Loucy (cell line): ENCODE results near the gene NGEF.

Experiments used
- H2AFZ ChIP-seq: fragments of 200-600 bp; sonication (generic); 2 replicates; pipeline ENCODE4 v1.6.0; 2016; ENCODE audit warnings: antibody characterized with exemption, mild to moderate bottlenecking, low read length, moderate library complexity
- H3F3A ChIP-seq: fragments of 200-600 bp; 2 replicates; pipeline ENCODE4 v1.6.0; 2016; ENCODE audit warnings: antibody characterized with exemption, low read depth, mild to moderate bottlenecking
- H3K27me3 ChIP-seq: fragments of 200-600 bp; sonication (generic); 2 replicates; pipeline ENCODE4 v1.6.1; 2014; ENCODE audit warnings: low read length, mild to moderate bottlenecking; ENCODE audit not compliant: insufficient read depth, poor library complexity, severe bottlenecking
- H3K36me3 ChIP-seq: fragments of 200-600 bp; sonication (generic); 2 replicates; pipeline ENCODE4 v1.6.1; 2016; ENCODE audit warnings: low read length; ENCODE audit not compliant: insufficient read depth
- H3K4me1 ChIP-seq: fragments of 200-600 bp; sonication (generic); 2 replicates; pipeline ENCODE4 v1.5.1; 2014; ENCODE audit warnings: low read length, mild to moderate bottlenecking; ENCODE audit not compliant: insufficient read depth, poor library complexity, severe bottlenecking
- H3K4me2 ChIP-seq: fragments of 200-600 bp; sonication (generic); 2 replicates; pipeline ENCODE4 v1.6.0; 2014; ENCODE audit warnings: antibody characterized with exemption, low read length, low read depth, mild to moderate bottlenecking; ENCODE audit not compliant: poor library complexity, severe bottlenecking
- H3K4me3 ChIP-seq: fragments of 200-600 bp; sonication (generic); 2 replicates; pipeline ENCODE4 v1.5.1; 2014; ENCODE audit warnings: low read length, mild to moderate bottlenecking, mixed read lengths; ENCODE audit not compliant: poor library complexity, severe bottlenecking
- H3K79me2 ChIP-seq: fragments of 200-600 bp; sonication (generic); 2 replicates; pipeline ENCODE4 v1.6.1; 2014; ENCODE audit warnings: low read length; ENCODE audit not compliant: insufficient read depth
- H3K9ac ChIP-seq: fragments of 200-600 bp; sonication (generic); 2 replicates; pipeline ENCODE4 v1.6.0; 2014; ENCODE audit warnings: mild to moderate bottlenecking, low read depth, low read length, moderate library complexity; ENCODE audit not compliant: poor library complexity, severe bottlenecking
- H3K9me2 ChIP-seq: fragments of 200-600 bp; sonication (generic); replicated peaks from 2 replicates; pipeline ENCODE4 v1.6.1; 2016; ENCODE audit warnings: low read depth, low read length, mixed read lengths
- H3K9me3 ChIP-seq: fragments of 200-600 bp; sonication (generic); 2 replicates; pipeline ENCODE4 v1.6.1; 2014; ENCODE audit warnings: mild to moderate bottlenecking, antibody characterized with exemption, low read length, low read depth; ENCODE audit not compliant: insufficient read depth
- H4K20me1 ChIP-seq: fragments of 200-600 bp; sonication (generic); 2 replicates; pipeline ENCODE4 v1.6.0; 2014; ENCODE audit warnings: antibody characterized with exemption, low read length, mild to moderate bottlenecking; ENCODE audit not compliant: insufficient read depth, poor library complexity, severe bottlenecking
- EZH2phosphoT487 ChIP-seq: fragments of 200-600 bp; IDR thresholded peaks from 2 replicates; pipeline ENCODE4 v1.6.1; 2018; ENCODE audit warnings: antibody characterized with exemption, mild to moderate bottlenecking, moderate library complexity, borderline replicate concordance
- TF ChIP-seq, protein P1 (sequence below): fragments of 200-600 bp; sonication (generic); conservative IDR thresholded peaks from 2 replicates; pipeline ENCODE4 v1.5.1; 2014; ENCODE audit warnings: mild to moderate bottlenecking, antibody characterized with exemption, low read length

Gene NGEF

DNA sequence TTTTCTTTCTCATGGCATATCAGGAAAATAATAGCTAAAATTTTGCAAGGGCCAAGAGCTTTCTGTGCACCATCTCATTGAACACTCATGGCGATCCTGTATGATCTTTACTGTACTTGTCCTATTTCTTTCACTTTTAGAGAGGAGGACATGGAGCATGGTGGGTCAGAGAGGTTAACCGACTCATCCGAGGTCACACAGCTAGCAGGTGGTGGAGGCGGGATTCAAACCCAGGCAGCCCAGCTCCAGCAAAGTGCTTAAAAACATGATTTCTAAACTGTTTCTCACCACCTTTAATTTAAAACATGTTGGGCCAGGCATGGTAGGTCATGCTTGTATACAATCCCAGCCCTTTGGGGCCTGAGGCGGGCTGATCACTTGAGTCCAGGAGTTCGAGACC, 6.4 kb downstream of the NGEF start:
- H3K4me3 ChIP-seq = no peak overlapping the region
- H3K36me3 ChIP-seq = no peaks in the 10 kb centered on the region
- no peak overlapping the region for H3K4me2 ChIP-seq
- H3K79me2 ChIP-seq = no peaks in the 10 kb centered on the region
- H3K27me3 ChIP-seq = no peaks in the 10 kb centered on the region
- H4K20me1 ChIP-seq = no peaks in the 10 kb centered on the region
- H3K9me3 ChIP-seq = no peaks in the 10 kb centered on the region
- no peaks in the 10 kb centered on the region for H3F3A ChIP-seq
- H3K9me2 ChIP-seq = no peaks in the 10 kb centered on the region
- no peak for TF ChIP-seq EZH2phosphoT487
- TF ChIP-seq, protein P1, sequence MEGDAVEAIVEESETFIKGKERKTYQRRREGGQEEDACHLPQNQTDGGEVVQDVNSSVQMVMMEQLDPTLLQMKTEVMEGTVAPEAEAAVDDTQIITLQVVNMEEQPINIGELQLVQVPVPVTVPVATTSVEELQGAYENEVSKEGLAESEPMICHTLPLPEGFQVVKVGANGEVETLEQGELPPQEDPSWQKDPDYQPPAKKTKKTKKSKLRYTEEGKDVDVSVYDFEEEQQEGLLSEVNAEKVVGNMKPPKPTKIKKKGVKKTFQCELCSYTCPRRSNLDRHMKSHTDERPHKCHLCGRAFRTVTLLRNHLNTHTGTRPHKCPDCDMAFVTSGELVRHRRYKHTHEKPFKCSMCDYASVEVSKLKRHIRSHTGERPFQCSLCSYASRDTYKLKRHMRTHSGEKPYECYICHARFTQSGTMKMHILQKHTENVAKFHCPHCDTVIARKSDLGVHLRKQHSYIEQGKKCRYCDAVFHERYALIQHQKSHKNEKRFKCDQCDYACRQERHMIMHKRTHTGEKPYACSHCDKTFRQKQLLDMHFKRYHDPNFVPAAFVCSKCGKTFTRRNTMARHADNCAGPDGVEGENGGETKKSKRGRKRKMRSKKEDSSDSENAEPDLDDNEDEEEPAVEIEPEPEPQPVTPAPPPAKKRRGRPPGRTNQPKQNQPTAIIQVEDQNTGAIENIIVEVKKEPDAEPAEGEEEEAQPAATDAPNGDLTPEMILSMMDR = no peak
- H3K4me1 ChIP-seq = no peaks in the 10 kb centered on the region
- no peak overlapping the region for H3K9ac ChIP-seq
- H2AFZ ChIP-seq = no peak overlapping the region

DNA sequence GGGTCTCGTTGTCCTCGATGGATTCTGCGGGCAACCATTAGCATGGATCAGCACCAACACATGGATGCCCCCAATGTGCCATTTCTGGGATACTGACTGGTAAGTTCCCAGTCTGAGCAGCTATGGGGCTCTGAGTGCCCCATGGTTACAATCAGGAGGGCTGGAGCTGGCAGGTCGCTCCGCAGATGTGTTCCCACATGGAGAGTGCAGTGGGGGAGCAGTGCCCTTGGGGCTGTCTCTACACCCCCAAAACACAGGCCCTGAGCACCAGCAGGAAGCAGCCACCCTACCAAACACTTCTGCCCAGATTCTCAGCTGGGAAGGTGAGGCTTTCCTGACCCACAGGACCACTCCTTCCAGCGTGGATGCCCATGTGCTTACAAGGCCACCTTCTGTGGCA, 8.0 kb downstream of the NGEF start:
- no peaks in the 10 kb centered on the region for H3K27me3 ChIP-seq
- H3K9ac ChIP-seq = no peak overlapping the region
- no peaks in the 10 kb centered on the region for H3K9me3 ChIP-seq
- TF ChIP-seq, protein P1 = no peak
- TF ChIP-seq EZH2phosphoT487 = no peak
- H3K4me3 ChIP-seq = no peak overlapping the region
- H3K79me2 ChIP-seq = no peaks in the 10 kb centered on the region
- no peak overlapping the region for H3K4me2 ChIP-seq
- H3K4me1 ChIP-seq = no peaks in the 10 kb centered on the region
- H3F3A ChIP-seq = no peaks in the 10 kb centered on the region
- no peaks in the 10 kb centered on the region for H4K20me1 ChIP-seq
- H3K9me2 ChIP-seq = no peaks in the 10 kb centered on the region
- H2AFZ ChIP-seq = no peak overlapping the region
- H3K36me3 ChIP-seq = no peaks in the 10 kb centered on the region

DNA sequence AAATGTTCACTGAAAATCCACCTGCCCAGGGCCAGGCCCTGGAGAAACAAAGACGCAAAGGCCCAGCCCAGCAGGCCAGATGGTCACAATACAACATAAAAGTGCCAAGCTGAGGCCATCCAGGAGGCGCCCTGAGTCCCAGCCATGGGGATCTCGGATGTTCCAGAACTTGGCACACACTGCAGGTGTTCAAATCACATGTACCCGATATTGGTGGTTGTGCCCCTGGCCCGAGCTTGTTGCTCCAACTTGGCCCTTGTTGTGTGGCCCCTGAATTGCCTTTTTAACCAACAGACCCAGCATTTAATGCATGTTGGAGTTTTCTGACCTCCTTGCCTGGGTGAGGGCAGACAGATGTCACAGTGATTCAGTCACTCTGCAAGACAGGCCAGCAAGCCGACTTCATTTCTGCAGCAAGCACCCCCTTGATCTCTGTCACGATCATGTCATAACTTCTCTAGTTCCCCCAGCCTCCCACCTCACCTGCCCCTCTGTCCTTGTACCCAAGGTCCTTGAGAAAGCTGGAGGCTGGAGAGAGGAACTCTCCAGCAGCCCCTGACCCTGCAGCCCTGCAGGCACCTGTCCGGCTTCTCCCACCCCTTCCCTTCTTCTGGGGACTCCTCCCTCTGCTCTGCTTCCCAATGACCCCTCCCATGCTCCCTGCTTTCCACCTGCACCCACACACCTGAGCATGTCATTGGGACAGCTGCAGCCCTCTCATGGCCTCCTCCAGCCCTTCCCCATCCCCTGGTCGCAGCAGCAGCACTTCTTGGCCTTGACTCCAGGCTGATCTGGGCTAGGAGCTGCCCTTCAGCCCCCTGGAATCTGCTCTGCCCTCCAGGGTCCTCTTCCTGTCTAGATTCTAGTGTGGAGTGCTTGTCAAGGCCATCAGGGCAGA, 9.1 kb downstream of the NGEF start:
- Histone ChIP-seq H2AFZ (no peak overlapping the region), H4K20me1 (no peaks in the 10 kb centered on the region), H3K36me3 (no peaks in the 10 kb centered on the region), H3K4me1 (no peaks in the 10 kb centered on the region), H3K9me3 (no peaks in the 10 kb centered on the region), H3K27me3 (no peaks in the 10 kb centered on the region), H3F3A (no peaks in the 10 kb centered on the region), H3K4me3 (no peak overlapping the region), H3K4me2 (no peak overlapping the region), H3K9me2 (no peaks in the 10 kb centered on the region), H3K79me2 (no peaks in the 10 kb centered on the region), H3K9ac (no peak overlapping the region)
- TF ChIP-seq, protein P1 = no peak
- no peak for TF ChIP-seq EZH2phosphoT487
